Activated T-helper 17 cell treated with anti-CD3 and anti-CD28 coated beads, Interleukin-2, amount 50 U/mL, for 72 hours (primary cell): ENCODE measurements around the gene PLAC8L1. TPM values are rescaled to one million over a fixed set of nuclear protein-coding genes. Genes with fewer than 3 reads are reported as not detected.

Source experiments
- ATAC-seq: fragments of 150-1000 bp; cut with Tn5 transposase; replicated peaks from 2 replicates; pipeline ENCODE4 v1.10.0; 2021; ENCODE audit warnings: mild to moderate bottlenecking, moderate library complexity
- H3K27ac Mint-ChIP-seq: one replicate; pipeline ENCODE4 v1.8.0; 2022; ENCODE audit warnings: mixed read lengths
- H3K27me3 Mint-ChIP-seq: one replicate; pipeline ENCODE4 v1.8.0; 2022; ENCODE audit warnings: mixed read lengths
- H3K36me3 Mint-ChIP-seq: one replicate; pipeline ENCODE4 v1.8.0; 2022; ENCODE audit warnings: low read depth, mild to moderate bottlenecking, mixed read lengths
- H3K4me1 Mint-ChIP-seq: one replicate; pipeline ENCODE4 v1.8.0; 2022; ENCODE audit warnings: mixed read lengths
- H3K4me3 Mint-ChIP-seq: one replicate; pipeline ENCODE4 v1.8.0; 2022; ENCODE audit warnings: mild to moderate bottlenecking, mixed read lengths
- H3K9me3 Mint-ChIP-seq: one replicate; pipeline ENCODE4 v1.8.0; 2022; ENCODE audit warnings: mixed read lengths
- total RNA-seq, 2 donors: library from RNA; stranded (reverse); gene quantifications; one replicate each; pipeline ENCODE4 v1.2.3, GENCODE V29; 2022

Gene PLAC8L1
- total RNA-seq, 2 donors from 2014 or later: 0.45 to 0.69 TPM

DNA sequence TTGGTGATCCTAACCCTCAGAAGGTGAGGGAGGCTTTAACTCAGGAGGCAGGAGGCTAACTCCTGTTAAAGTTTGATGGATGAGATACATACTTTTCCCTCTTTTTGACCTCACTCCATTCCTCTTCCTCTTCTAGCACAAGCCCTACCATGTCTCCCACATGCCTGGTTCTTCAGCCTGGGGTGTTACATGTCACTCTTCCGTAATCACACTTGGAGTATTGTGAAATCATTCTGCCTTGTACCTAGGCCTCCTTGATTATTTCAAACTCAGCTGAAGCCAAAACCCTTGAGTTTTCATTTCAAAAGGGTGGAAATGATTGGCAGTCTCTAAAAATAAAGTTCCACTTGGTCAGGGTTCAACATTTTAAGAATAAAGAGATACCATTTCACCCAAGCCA, 1.8 kb downstream of the PLAC8L1 start:
- no peak for ATAC-seq
- peaks cover 11% of the 10 kb centered on the region for H3K36me3 Mint-ChIP-seq
- no peaks in the 10 kb centered on the region for H3K9me3 Mint-ChIP-seq
- H3K27me3 Mint-ChIP-seq: no peaks in the 10 kb centered on the region
- no peak overlapping the region for H3K4me3 Mint-ChIP-seq
- peaks cover 5% of the 10 kb centered on the region for H3K4me1 Mint-ChIP-seq
- H3K27ac Mint-ChIP-seq: no peak overlapping the region

DNA sequence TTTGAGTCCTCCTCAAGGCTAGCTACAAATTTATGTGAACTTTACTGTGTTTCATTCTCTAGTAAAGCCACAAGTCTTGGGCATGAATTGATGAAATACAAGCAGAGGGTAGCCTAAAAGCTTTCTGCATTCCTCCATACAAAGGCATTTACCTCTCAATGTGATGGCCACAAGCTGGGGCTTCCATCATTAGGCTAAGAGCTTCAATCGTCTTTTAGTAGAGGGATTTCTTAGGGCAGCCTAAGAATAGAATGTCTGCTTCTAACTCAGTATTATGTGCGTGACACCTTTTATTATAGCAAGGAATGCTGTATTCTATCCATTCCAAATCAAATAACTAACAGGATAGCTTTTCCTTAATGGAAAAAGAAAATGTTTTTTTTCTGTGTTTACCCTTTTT, 3.7 kb downstream of the PLAC8L1 start:
- Mint-ChIP-seq H3K9me3 (no peaks in the 10 kb centered on the region), H3K36me3 (peaks cover 11% of the 10 kb centered on the region), H3K27ac (no peak overlapping the region), H3K27me3 (no peaks in the 10 kb centered on the region), H3K4me1 (no peaks in the 10 kb centered on the region), H3K4me3 (no peak overlapping the region)
- ATAC-seq: no peak

DNA sequence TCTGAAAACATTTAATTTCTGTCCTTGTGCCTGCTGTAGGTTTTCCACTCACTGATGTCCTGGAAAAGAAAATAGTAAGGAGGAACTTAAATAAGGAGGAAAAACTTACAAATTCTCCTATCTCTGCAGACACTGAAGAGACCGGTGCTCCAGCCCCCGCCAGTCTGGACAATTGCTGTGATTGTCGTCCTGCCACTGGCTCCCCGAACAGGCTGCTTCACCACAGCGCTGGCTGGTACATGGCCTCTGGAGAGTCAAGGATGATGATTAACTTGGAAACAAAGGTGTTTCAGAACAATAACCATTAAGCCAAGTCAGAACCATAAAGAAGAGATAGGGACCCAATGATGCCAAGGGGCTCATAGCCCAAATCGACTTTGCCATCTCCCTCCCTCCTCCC, 7.3 kb downstream of the PLAC8L1 start:
- Mint-ChIP-seq H3K4me3 (no peak overlapping the region), H3K27ac (no peak overlapping the region), H3K9me3 (no peaks in the 10 kb centered on the region), H3K27me3 (no peaks in the 10 kb centered on the region), H3K36me3 (no peaks in the 10 kb centered on the region), H3K4me1 (no peaks in the 10 kb centered on the region)
- ATAC-seq: no peak

DNA sequence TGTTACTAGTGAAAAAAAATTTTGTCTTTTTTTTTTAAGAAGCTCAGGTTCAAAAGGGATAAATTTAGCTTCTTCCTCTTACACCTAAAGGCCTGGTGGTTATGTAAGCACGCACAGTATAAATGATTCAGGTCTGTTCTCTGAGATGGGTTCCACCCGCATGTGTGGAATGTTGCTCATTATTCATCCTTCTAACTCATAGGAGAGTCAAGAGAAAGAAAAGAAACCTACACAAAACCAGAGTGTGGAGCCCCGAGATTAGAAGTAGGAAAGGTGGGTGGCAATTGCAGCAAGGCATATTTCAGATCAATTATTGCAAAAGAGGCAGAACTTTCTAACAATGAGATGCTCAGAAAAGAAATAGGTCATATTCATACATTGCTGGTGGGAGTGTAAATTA, 13.5 kb downstream of the PLAC8L1 start:
- no peak for ATAC-seq
- H3K36me3 Mint-ChIP-seq: no peaks in the 10 kb centered on the region

DNA sequence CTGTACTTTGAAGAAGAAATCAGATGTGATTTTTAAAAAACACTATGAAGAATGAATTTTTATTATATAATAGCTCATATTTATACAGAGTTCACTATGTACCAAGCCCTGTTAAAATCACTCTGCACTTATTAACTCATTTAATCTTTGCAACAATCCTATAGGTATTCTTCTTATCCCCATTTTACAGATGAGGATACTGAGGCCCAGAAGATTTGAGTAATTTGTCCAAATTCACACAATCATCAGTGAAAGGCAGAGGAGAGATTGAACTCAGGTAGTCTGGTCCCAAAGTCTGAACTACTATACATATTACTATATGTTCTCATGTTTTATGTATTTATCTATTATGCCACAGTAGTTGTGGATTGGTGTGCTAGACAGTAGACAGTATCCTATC, 16.1 kb downstream of the PLAC8L1 start:
- H3K4me3 Mint-ChIP-seq: no peak overlapping the region
- no peaks in the 10 kb centered on the region for H3K4me1 Mint-ChIP-seq
- no peaks in the 10 kb centered on the region for H3K9me3 Mint-ChIP-seq
- H3K27me3 Mint-ChIP-seq: no peaks in the 10 kb centered on the region
- no peak for ATAC-seq
- H3K36me3 Mint-ChIP-seq: no peaks in the 10 kb centered on the region
- H3K27ac Mint-ChIP-seq: no peak overlapping the region

More for the DNA sequence above, 13.5 kb downstream of the PLAC8L1 start:
- Mint-ChIP-seq H3K4me3 (no peak overlapping the region), H3K27ac (no peak overlapping the region), H3K9me3 (no peaks in the 10 kb centered on the region), H3K4me1 (no peaks in the 10 kb centered on the region), H3K27me3 (no peaks in the 10 kb centered on the region)

DNA sequence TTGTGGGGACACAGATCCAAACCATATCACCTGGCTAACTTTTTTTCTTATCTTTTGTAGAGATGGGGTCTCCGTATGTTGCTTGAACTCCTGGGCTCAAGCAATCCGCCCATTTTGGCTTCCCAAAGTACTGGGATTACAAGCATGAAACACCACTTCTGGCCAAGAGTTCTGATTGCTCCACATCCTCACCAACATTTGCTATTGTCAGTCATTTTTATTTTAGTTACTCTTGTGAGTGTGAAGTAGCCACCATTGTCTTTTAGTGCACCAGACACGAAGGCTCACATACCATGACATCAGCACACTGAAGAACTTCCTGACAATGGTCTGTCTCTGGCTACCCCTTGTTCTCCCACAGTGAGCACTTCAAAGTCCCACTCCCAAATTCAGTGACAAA, 17.3 kb downstream of the PLAC8L1 start:
- no peak overlapping the region for H3K27ac Mint-ChIP-seq
- no peak for ATAC-seq
- H3K4me1 Mint-ChIP-seq: no peaks in the 10 kb centered on the region
- peaks cover 3% of the 10 kb centered on the region for H3K27me3 Mint-ChIP-seq
- H3K9me3 Mint-ChIP-seq: no peaks in the 10 kb centered on the region
- H3K4me3 Mint-ChIP-seq: no peak overlapping the region
- H3K36me3 Mint-ChIP-seq: no peaks in the 10 kb centered on the region

DNA sequence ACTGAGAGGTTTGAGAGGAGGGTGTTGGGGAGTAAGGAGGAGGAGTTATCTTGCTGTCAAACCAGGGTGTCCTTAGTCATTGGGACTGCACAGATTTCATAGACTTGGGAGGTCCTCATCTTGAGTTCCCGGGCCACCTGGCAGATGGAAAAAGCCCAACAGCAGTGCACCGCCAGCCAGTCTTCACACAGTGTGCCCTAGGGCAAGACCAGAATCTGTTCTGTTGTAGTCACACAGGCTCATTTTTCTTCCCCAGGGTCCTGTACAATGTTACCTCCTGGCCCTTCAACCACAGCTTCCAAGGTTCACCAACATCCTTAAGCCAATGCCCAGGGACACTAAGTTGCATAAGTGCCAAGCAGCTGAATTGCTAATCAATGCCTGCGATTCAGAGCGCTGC, 21.0 kb downstream of the PLAC8L1 start:
- no peak overlapping the region for H3K27ac Mint-ChIP-seq
- peaks cover 6% of the 10 kb centered on the region for H3K4me1 Mint-ChIP-seq
- H3K27me3 Mint-ChIP-seq: peaks cover 8% of the 10 kb centered on the region
- H3K4me3 Mint-ChIP-seq: no peak overlapping the region
- no peaks in the 10 kb centered on the region for H3K36me3 Mint-ChIP-seq
- no peaks in the 10 kb centered on the region for H3K9me3 Mint-ChIP-seq
- ATAC-seq: no peak

DNA sequence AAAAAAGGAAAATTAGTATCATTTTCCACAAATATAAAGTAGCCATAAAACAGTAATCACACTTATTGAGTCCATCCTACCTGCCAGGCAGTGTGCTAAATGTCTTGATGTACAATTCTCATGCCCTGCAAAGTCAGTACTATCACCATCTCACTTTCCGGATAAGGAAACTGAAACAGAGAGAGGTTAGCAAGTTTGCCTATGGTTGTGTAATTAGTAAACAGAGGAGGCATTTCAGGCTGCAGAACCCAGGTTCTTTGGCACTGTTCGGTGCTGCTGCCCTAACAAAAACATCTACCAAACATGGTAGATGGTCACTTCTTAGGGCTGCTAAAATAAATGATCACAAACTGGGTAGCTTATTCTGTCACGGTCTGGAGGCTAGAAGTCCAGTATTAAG, 22.6 kb downstream of the PLAC8L1 start:
- ATAC-seq: no peak
- no peaks in the 10 kb centered on the region for H3K9me3 Mint-ChIP-seq
- no peaks in the 10 kb centered on the region for H3K36me3 Mint-ChIP-seq
- H3K27ac Mint-ChIP-seq: no peak overlapping the region
- peaks cover 8% of the 10 kb centered on the region for H3K4me1 Mint-ChIP-seq
- peaks cover 8% of the 10 kb centered on the region for H3K27me3 Mint-ChIP-seq
- H3K4me3 Mint-ChIP-seq: no peak overlapping the region

DNA sequence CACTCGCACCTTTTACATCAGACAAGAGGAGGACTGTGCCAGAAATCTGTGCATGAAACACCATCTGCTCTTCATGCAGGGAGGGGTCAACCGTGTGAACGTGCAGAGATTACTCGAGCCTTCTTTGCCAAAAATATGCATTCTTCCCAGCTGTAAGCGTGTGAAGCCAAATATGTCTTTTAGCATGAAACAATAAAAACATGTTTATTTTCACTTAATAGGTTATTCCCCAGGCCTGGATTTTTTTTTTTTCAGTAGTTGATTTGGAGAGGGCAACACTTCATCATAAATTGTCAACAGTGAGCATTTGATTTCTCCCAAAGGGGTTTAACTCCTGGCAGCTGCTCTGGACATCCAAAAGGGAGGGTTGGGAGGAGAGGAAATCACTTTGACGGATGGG, 23.8 kb downstream of the PLAC8L1 start:
- Mint-ChIP-seq H3K36me3 (no peaks in the 10 kb centered on the region), H3K27me3 (peaks cover 8% of the 10 kb centered on the region), H3K4me3 (no peak overlapping the region), H3K9me3 (no peaks in the 10 kb centered on the region), H3K27ac (no peak overlapping the region), H3K4me1 (peaks cover 8% of the 10 kb centered on the region)
- ATAC-seq: no peak

DNA sequence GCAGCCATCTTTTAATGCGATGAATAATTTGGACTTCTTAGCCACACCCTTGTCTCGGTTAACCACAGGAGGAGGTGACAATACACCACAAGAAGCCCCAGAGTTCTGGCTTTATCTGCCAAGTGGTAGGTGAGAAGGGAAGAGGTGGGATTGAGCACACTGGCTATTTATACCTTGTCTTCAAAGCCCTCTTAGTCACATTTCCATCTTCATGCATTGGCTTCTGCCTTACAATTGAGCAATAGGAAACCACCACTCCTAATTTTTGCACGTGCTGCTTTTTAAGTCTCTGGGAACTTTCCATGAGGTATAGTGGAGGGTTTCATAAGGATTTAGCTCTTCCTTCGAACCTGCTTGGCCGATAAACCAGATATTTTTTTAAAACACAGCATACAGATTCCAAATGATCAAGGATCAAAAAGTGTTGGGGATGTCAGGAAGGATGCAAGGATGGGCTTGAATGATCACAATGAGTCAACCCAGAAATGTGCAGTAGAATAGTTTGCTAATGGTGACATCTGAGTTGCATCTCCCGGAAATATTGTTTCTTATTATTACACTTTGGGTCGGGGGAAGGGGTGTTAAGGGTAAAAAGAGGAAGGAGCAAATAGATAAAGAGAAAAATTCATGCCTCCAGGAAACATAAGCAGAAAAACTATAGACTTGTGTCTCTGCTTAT, 25.5 kb downstream of the PLAC8L1 start:
- no peak overlapping the region for H3K4me3 Mint-ChIP-seq
- no peaks in the 10 kb centered on the region for H3K9me3 Mint-ChIP-seq
- H3K27me3 Mint-ChIP-seq: peaks cover 8% of the 10 kb centered on the region
- no peak overlapping the region for H3K27ac Mint-ChIP-seq
- H3K36me3 Mint-ChIP-seq: no peaks in the 10 kb centered on the region
- H3K4me1 Mint-ChIP-seq: peaks cover 8% of the 10 kb centered on the region
- ATAC-seq: peak; percentile 39

DNA sequence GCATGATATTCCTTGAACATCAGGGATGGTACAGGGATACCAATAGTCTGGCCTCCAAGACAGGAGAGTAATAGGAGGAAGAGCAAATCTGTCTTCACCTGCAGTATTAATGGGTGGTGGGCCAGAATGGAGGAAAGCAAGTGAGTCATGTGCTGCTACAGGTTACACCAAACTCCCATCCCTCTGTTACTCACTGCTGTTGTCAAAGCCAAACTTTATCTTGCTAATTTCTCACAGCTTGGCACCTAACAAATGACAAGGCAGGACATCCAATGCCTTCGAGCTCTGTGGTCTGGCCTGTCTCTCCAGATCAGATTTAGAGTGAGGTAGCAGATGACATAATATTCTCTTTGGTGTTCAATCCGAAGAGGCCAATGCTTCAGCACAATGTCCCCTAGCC, 26.8 kb downstream of the PLAC8L1 start:
- H3K9me3 Mint-ChIP-seq: no peaks in the 10 kb centered on the region
- H3K27me3 Mint-ChIP-seq: peaks cover 8% of the 10 kb centered on the region
- no peak overlapping the region for H3K27ac Mint-ChIP-seq
- no peak for ATAC-seq
- no peak overlapping the region for H3K4me3 Mint-ChIP-seq
- H3K36me3 Mint-ChIP-seq: no peaks in the 10 kb centered on the region
- peaks cover 8% of the 10 kb centered on the region for H3K4me1 Mint-ChIP-seq

DNA sequence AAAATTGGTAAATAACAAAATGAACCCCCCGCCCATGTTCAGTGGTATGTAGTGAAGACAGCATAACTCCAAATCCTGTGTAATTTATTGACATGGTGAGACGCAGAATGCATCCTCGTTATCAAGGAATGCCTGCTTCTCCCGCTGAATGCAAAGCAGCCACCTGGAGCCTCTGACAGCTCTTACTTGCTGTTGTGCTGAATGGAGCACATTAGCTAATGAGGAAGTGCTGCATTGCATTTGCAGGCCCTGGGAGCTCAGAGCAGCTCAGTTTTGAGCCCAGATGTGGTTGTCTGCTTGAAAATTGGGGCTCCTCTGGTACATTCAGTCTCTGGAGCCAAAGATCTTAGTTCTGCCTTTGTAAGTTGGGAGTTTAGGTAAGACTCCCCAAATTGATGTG, 28.9 kb downstream of the PLAC8L1 start:
- no peak overlapping the region for H3K4me3 Mint-ChIP-seq
- H3K27ac Mint-ChIP-seq: no peak overlapping the region
- H3K27me3 Mint-ChIP-seq: peaks cover 5% of the 10 kb centered on the region
- H3K4me1 Mint-ChIP-seq: peaks cover 8% of the 10 kb centered on the region
- no peak for ATAC-seq
- H3K36me3 Mint-ChIP-seq: no peaks in the 10 kb centered on the region
- H3K9me3 Mint-ChIP-seq: no peaks in the 10 kb centered on the region

DNA sequence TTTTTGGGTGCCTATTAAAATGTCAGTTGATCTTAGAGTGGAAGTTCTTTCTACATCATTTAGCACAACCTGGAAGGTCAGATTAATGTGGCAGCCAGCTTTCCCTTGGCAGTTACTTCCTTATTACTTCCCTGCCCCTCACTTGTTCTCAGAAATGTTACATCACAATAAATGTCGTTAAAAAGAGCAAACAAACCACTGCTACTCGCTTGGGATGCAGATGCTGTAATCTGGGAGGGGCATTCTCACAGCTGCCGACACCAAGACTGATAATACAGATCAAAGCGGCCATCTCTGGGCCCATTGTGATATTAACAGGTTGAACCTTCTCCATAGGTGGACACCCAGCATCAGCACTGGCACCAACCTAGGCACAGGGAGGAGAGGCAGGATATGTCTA, 29.3 kb downstream of the PLAC8L1 start:
- Mint-ChIP-seq H3K27me3 (peaks cover 3% of the 10 kb centered on the region), H3K4me3 (no peak overlapping the region)

DNA sequence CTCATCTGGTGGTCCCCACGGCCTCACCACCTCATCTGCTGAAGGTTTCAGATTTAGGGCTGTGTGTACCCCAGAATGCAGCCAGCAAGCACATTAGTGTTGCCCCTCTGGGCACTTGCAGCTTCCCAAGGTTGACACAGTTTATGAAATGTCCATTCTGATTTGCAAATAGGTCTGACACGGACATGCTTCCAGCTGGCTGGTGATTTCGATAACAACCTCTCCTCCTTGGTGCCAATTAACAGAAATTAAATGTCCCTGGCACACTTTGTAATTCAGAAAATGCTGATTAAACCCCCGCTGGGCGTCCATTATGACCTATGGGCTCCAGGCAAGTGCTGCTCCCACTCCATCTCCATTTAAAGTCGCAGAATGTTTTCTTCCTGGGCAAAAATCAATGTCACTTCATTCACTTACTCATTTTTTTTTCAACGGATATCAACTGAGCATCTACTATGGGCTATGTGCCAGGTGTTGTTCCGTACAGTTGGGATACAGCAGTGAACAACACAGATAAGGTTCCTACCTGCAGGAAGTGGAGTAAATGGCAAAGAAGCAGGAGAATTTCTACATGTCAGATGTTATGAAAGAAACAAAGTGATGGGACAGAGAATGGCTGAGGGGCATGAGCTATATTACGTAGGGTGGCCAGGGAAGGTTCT, 32.0 kb downstream of the PLAC8L1 start:
- H3K4me3 Mint-ChIP-seq: no peak overlapping the region
- no peak overlapping the region for H3K27ac Mint-ChIP-seq
- H3K9me3 Mint-ChIP-seq: no peaks in the 10 kb centered on the region
- H3K4me1 Mint-ChIP-seq: no peaks in the 10 kb centered on the region
- ATAC-seq: no peak
- no peaks in the 10 kb centered on the region for H3K36me3 Mint-ChIP-seq
- peaks cover 6% of the 10 kb centered on the region for H3K27me3 Mint-ChIP-seq

More for the DNA sequence above, 29.3 kb downstream of the PLAC8L1 start:
- Mint-ChIP-seq H3K4me1 (peaks cover 8% of the 10 kb centered on the region), H3K27ac (no peak overlapping the region), H3K9me3 (no peaks in the 10 kb centered on the region), H3K36me3 (no peaks in the 10 kb centered on the region)
- no peak for ATAC-seq

DNA sequence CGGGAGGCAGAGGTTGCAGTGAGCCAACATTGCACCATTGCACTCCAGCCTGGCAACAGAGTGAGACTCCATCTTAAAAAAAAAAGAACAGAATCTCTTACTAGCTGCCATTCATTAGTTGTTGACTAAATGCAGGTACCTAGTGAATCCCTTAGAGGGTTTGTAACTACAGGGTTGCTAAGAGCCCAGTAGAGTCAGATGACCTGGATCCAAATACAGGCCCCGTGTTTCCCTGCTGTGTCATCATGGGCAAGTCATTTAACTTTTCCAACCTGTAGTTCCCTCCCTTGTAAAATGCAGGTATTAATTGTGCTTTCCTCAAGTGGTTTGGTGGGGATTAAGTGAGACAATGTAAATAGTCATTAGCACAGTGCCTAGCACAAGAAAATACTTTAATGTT, 32.8 kb downstream of the PLAC8L1 start:
- no peaks in the 10 kb centered on the region for H3K4me1 Mint-ChIP-seq
- H3K27ac Mint-ChIP-seq: no peak overlapping the region
- H3K36me3 Mint-ChIP-seq: no peaks in the 10 kb centered on the region
- H3K9me3 Mint-ChIP-seq: no peaks in the 10 kb centered on the region
- H3K4me3 Mint-ChIP-seq: no peak overlapping the region
- ATAC-seq: no peak
- peaks cover 6% of the 10 kb centered on the region for H3K27me3 Mint-ChIP-seq
